GM12878 (cell line): ENCODE measurements around the gene ZBTB22. TPM values are rescaled to one million over a fixed set of nuclear protein-coding genes. Genes with fewer than 3 reads are reported as not detected.
"Not testable (repeated sequence)": the region's sequence is repeated elsewhere in the genome, so short reads cannot be mapped to it uniquely, and the experiment has no call there.

Experiments
- ATAC-seq: fragments of 200-7000 bp; cut with Tn5 transposase; 3 replicates; pipeline ENCODE4 v1.9.1; 2020; ENCODE audit warnings: mild to moderate bottlenecking, moderate library complexity
- BruUV-seq: library from RNA; stranded (reverse); fragments of 400-500 nt; replicated peaks from 2 replicates; lab custom pipeline; 2021; lab: Mats Ljungman, UMichigan
- CTCF ChIA-PET: fragments of 300-600 bp; sonication (Branson Sonifier 250); formaldehyde crosslinking; extraction: SDS; loops from one replicate; lab custom pipeline; 2021; ENCODE audit warnings: inconsistent platforms; lab: Yijun Ruan, JAX
- POLR2A ChIA-PET: fragments of 350-600 bp; formaldehyde crosslinking; extraction: SDS; loops from one replicate; lab custom pipeline; 2021; ENCODE audit warnings: inconsistent platforms; lab: Charles Lee
- RAD21 ChIA-PET: fragments of 300-600 bp; sonication (Branson Sonifier 250); formaldehyde crosslinking; loops from one replicate; lab custom pipeline; 2023; ENCODE audit warnings: antibody characterized with exemption; ENCODE audit not compliant: unreplicated experiment; lab: Charles Lee
- SMC1A ChIA-PET: fragments of 300-600 bp; sonication (Branson Sonifier 250); formaldehyde crosslinking; loops from one replicate; lab custom pipeline; 2023; ENCODE audit not compliant: unreplicated experiment, uncharacterized antibody; lab: Charles Lee
- DNase-seq: peaks from one replicate; pipeline ENCODE4 v3.0.0-alpha.2; 2011; ENCODE audit warnings: low read depth, low spot score
- FAIRE-seq: peaks from 3 replicates; lab custom pipeline; 2011; peaks lifted over from hg19 to GRCh38; lab: Jason Lieb, UNC
- H2AFZ ChIP-seq: 2 replicates; pipeline ENCODE4 v1.6.0; 2011; ENCODE audit warnings: low read depth, low read length, control low read depth; ENCODE audit not compliant: control insufficient read depth
- H3K27ac ChIP-seq: 2 replicates; pipeline ENCODE4 v1.5.1; 2011; ENCODE audit warnings: control low read depth; ENCODE audit not compliant: control insufficient read depth, insufficient read depth
- H3K27me3 ChIP-seq, 2 experiments: replicated peaks in 1 of 2; 2 replicates each; pipeline versions ENCODE4 v1.6.0 to v1.6.1; 2011; ENCODE audit warnings: low read length in 1 of 2; ENCODE audit not compliant: control insufficient read depth in 2 of 2, insufficient read depth in 2 of 2
- H3K36me3 ChIP-seq, 2 experiments: 2 replicates each; pipeline ENCODE4 v1.5.1; 2011; ENCODE audit warnings: low read length in 1 of 2; ENCODE audit not compliant: control insufficient read depth in 2 of 2, insufficient read depth in 2 of 2
- H3K4me1 ChIP-seq: 2 replicates; pipeline ENCODE4 v1.6.1; 2011; ENCODE audit warnings: mild to moderate bottlenecking, low read length, moderate library complexity, mixed read lengths; ENCODE audit not compliant: control insufficient read depth, insufficient read depth
- H3K4me2 ChIP-seq: 2 replicates; pipeline ENCODE4 v1.6.0; 2011; ENCODE audit warnings: control low read depth; ENCODE audit not compliant: control insufficient read depth, insufficient read depth
- H3K4me3 ChIP-seq: fragments of 200-600 bp; sonication (generic); 2 replicates; pipeline ENCODE4 v1.5.1; 2016
- H3K79me2 ChIP-seq: 2 replicates; pipeline ENCODE4 v1.6.0; 2011; ENCODE audit warnings: low read length; ENCODE audit not compliant: control insufficient read depth, insufficient read depth
- H3K9ac ChIP-seq: 2 replicates; pipeline ENCODE4 v1.8.0; 2011; ENCODE audit warnings: low read length, control low read depth, mixed read lengths; ENCODE audit not compliant: control insufficient read depth, insufficient read depth
- H3K9me3 ChIP-seq: replicated peaks from 3 replicates; pipeline ENCODE4 v1.5.1; 2011; ENCODE audit warnings: mild to moderate bottlenecking, low read length; ENCODE audit not compliant: control insufficient read depth, insufficient read depth
- H4K20me1 ChIP-seq: 2 replicates; pipeline ENCODE4 v1.6.0; 2011; ENCODE audit not compliant: control insufficient read depth, insufficient read depth
- WGBS: methylation state at CpG from one replicate; pipeline ENCODE4 v1.1.6; 2016; ENCODE audit warnings: low lambda C conversion rate; ENCODE audit not compliant: insufficient replicate concordance, insufficient coverage; ENCODE audit errors: missing lambda C conversion rate; 5-methylcytosine and 5-hydroxymethylcytosine counted together
- in situ Hi-C: fragments of 300-500 bp; cut with MboI; formaldehyde crosslinking; loops from 9 replicates; pipeline ENCODE4 v1.14.3; 2018; ENCODE audit warnings: mixed read lengths
- intact Hi-C: fragments of 100-400 bp; cut with micrococcal nuclease; formaldehyde crosslinking; loops from one replicate; pipeline ENCODE4 v1.14.2; 2022; ENCODE audit not compliant: unreplicated experiment
- polyA plus RNA-seq, 11 experiments: library from polyadenylated mRNA; depleted of rRNA in 4 of 11; unstranded in 6 of 11; stranded (reverse) in 5 of 11; fragments of >200 nt; fragmentation: Nextera tagmentation in 4 of 11; fragmentation: Illumina TruSeq in 1 of 11; extraction: Ambion mirVana in 4 of 11; extraction: Trizol in 1 of 11; gene quantifications; 1 replicate in 1 of 11; 2 replicates in 10 of 11; pipeline versions ENCODE4 v1.2.1 to v1.2.3, GENCODE V29; 2011 to 2016; ENCODE audit warnings: inconsistent platforms in 2 of 11, missing spikeins in 2 of 11, low read depth in 1 of 11
- total RNA-seq, 4 experiments: library from RNA; depleted of rRNA in 3 of 4; stranded (reverse); fragments of >200 nt in 3 of 4; fragmentation: Illumina TruSeq in 1 of 4; extraction: Trizol in 1 of 4; gene quantifications; 2 replicates each; pipeline versions ENCODE4 v1.2.1 to v1.2.3, GENCODE V29; 2013 to 2021

Gene ZBTB22
- total and polyA plus RNA-seq, 10 of the 15 experiments (the other 5 are each of a cell fraction or from before 2014, with no cell fraction given), result 0.11 to 9.9 (median 4.8) TPM

DNA sequence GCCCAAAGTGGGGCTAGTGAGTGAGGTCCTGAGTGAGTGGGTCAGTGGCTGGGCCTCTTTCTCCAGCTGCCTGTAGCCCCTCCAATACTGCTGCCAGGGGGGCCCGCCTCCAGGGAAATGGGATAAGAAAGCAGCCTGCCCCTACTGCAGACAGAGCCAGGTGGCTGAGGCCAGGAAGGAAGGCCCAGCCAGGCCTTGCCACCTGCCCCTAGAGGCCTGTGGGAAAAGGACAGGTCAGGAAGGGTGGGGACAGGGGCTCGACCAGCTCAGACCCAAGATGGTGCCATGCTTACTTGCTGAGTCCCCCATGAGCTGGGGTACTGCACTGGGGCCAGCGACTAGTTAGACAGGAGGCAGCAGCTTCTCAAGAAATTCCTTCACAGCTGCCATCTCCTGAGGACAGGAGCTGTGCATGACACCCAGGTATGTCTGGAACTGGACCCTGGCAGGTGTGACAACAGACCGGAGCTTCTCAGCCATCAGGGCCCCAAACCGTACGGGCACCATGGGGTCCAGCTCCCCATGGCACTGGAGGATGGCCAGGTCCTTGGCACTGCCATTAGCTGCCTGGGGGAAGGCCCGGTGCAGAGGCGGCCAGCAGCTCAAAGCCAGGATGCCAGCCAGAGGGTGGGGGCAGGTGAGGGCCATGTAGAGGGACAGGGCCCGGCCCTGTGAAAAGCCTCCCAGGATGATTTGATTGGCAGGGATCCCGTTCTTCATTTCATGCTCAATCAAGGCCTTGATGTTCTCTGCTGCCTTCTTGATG lies 47.8 kb upstream of the ZBTB22 start:
- H3K9ac ChIP-seq, in situ Hi-C loops: not testable (repeated sequence)
- WGBS, result 54% methylated on average over 10 of the region's 10 CpGs

DNA sequence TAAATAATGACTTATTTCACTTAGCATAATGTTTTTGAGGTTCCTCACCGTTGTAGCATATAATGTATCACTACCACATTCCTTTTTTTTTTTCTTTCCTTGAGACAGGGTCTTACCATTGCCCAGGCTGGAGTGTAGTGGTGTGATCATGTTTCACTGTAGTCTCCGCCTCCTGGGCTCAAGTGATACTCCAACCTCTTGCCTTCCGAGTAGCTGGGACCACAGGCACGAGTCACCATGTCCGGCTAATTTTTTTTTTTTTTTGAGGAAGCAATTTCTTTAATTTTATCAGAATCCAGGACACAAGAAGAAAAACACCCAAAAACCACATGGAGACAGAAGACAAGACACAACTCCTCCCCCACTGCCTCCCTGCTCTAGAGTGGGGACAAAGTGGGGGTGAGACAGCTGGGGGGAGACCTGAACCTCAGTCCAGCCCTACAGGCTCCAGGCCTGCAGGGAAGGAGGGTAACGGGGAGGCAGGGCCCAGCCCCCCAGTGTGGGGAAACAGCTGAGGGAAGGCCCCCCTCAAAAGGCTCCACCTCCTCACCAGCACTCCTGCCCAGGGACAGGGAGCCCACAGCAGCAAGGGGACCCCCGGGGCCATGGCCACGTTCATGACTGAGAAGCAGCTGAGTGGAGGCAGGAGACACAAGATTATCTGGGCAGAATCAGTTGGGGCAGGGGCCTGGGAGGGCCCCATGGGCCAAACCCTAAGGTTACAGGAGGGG lies 47.1 kb upstream of the ZBTB22 start:
- H3K4me2 ChIP-seq, H3K36me3 ChIP-seq, H2AFZ ChIP-seq, H3K27me3 ChIP-seq, H3K27ac ChIP-seq, RAD21 ChIA-PET, H3K9me3 ChIP-seq, H3K4me3 ChIP-seq, DNase-seq, H4K20me1 ChIP-seq, H3K9ac ChIP-seq, BruUV-seq, intact Hi-C loops, POLR2A ChIA-PET, H3K79me2 ChIP-seq, ATAC-seq, in situ Hi-C loops, H3K4me1 ChIP-seq: not testable (repeated sequence)
- FAIRE-seq, result peak; percentile 57
- 28% methylated on average over 7 of the region's 8 CpGs for WGBS
- CTCF ChIA-PET, result interaction anchor here (0.8 to 1.2 kb wide), 2 partner anchors 12 to 26 kb away, joined by 3 read pairs; no protein-coding TSS in a partner anchor
- SMC1A ChIA-PET, result interaction anchor here (1.7 kb wide), 1 partner anchor 19 kb away, joined by 6 read pairs; no protein-coding TSS in a partner anchor

More for the DNA sequence above, 47.8 kb upstream of the ZBTB22 start:
- DNase-seq, H2AFZ ChIP-seq, H3K9me3 ChIP-seq, FAIRE-seq, H3K4me3 ChIP-seq, H3K27me3 ChIP-seq, H3K36me3 ChIP-seq, BruUV-seq, H3K79me2 ChIP-seq, RAD21 ChIA-PET, H3K4me1 ChIP-seq, H4K20me1 ChIP-seq, POLR2A ChIA-PET, H3K27ac ChIP-seq, intact Hi-C loops, H3K4me2 ChIP-seq: not testable (repeated sequence)
- peak; percentile 71 for ATAC-seq
- CTCF ChIA-PET, result interaction anchor here (1.2 kb wide), 1 partner anchor 25 kb away, joined by 3 read pairs; no protein-coding TSS in a partner anchor
- SMC1A ChIA-PET, result interaction anchor here (1.7 kb wide), 1 partner anchor 20 kb away, joined by 6 read pairs; no protein-coding TSS in a partner anchor

DNA sequence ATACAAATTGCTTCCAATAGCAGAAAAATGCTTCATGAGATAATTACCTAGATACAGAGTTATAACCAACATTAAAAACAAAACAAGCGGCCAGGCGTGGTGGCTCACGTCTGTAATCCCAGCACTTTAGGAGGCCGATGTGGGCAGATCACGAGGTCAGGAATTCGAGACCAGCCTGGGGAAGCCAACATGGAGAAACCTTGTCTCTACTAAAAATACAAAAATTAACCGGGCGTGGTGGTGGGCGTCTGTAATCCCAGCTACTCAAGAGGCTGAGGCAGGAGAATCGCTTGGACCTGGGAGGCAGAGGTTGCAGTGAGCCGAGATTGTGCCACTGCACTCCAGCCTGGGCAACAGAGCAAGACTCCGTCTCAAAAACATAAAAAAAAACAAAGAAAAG lies 45.9 kb upstream of the ZBTB22 start:
- H2AFZ ChIP-seq, BruUV-seq, FAIRE-seq, intact Hi-C loops, H3K27ac ChIP-seq, H3K9ac ChIP-seq, POLR2A ChIA-PET, H3K27me3 ChIP-seq, H3K4me2 ChIP-seq, H3K4me3 ChIP-seq, H3K4me1 ChIP-seq, in situ Hi-C loops, H3K9me3 ChIP-seq, DNase-seq, H3K36me3 ChIP-seq, ATAC-seq, H3K79me2 ChIP-seq, SMC1A ChIA-PET, RAD21 ChIA-PET, CTCF ChIA-PET, H4K20me1 ChIP-seq: not testable (repeated sequence)
- 46% methylated on average over 12 of the region's 12 CpGs for WGBS
